Testis (tissue), 3 donors: Measurements from ENCODE around the gene CTDP1. TPM values are rescaled to one million over a fixed set of nuclear protein-coding genes. Genes with fewer than 3 reads are reported as not detected.

Source experiments
- DNase-seq: peaks from one replicate; pipeline ENCODE4 v3.0.0-alpha.2; 2019
- H3K27ac ChIP-seq, 2 donors: fragments of 200-600 bp; sonication (generic); one replicate each; pipeline ENCODE4 v1.5.1; 2019
- H3K27me3 ChIP-seq: fragments of 200-600 bp; sonication (generic); one replicate; pipeline ENCODE4 v1.5.1; 2019
- H3K36me3 ChIP-seq: fragments of 200-600 bp; sonication (generic); one replicate; pipeline ENCODE4 v1.5.1; 2017; ENCODE audit warnings: low read depth; ENCODE audit errors: missing control alignments
- H3K4me1 ChIP-seq: fragments of 200-600 bp; sonication (generic); one replicate; pipeline ENCODE4 v1.5.1; 2019
- H3K4me3 ChIP-seq, 2 donors: fragments of 200-600 bp; sonication (generic); one replicate each; pipeline ENCODE4 v1.5.1; 2017 to 2019
- H3K9me3 ChIP-seq: fragments of 200-600 bp; sonication (generic); one replicate; pipeline ENCODE4 v1.5.1; 2017
- CTCF ChIP-seq, 3 experiments: fragments of 450-650 bp in 2 of 3; fragments of 200-600 bp in 1 of 3; sonication (generic) in 1 of 3; IDR thresholded peaks; one replicate each; pipeline ENCODE4 v1.5.1; 2016 to 2019; ENCODE audit warnings: antibody characterized with exemption in 3 of 3, mild to moderate bottlenecking in 2 of 3, moderate library complexity in 1 of 3
- POLR2A ChIP-seq: fragments of 450-650 bp; IDR thresholded peaks from one replicate; pipeline ENCODE4 v1.6.1; 2017; ENCODE audit warnings: antibody characterized with exemption, mild to moderate bottlenecking, moderate library complexity
- WGBS, 2 donors: methylation state at CpG; one replicate each; pipeline ENCODE4 v1.1.5; 2018; 5-methylcytosine and 5-hydroxymethylcytosine counted together
- intact Hi-C: fragments of 100-400 bp; cut with DNase I; formaldehyde crosslinking; loops from one replicate; pipeline ENCODE4 v1.15.1; 2023; ENCODE audit warnings: low total_unique reads
- polyA plus RNA-seq: library from polyadenylated mRNA; stranded (reverse); fragments of 350-450 nt; fragmentation: Illumina TruSeq; extraction: RNeasy Lipid Tissue Mini Kit (QIAGEN cat#74804); gene quantifications from one replicate; pipeline ENCODE4 v1.2.3, GENCODE V29; 2014; ENCODE audit warnings: low read depth, low replicate concordance; ENCODE audit not compliant: insufficient read depth
- total RNA-seq, 2 donors: library from RNA; depleted of rRNA; stranded (reverse); fragments of >200 nt; gene quantifications; one replicate each; pipeline ENCODE4 v1.2.3, GENCODE V29; 2016

The CTDP1 gene
- total and polyA plus RNA-seq, 3 donors from 2014 or later = 41.0 to 51.0 (median 47.2) TPM

DNA sequence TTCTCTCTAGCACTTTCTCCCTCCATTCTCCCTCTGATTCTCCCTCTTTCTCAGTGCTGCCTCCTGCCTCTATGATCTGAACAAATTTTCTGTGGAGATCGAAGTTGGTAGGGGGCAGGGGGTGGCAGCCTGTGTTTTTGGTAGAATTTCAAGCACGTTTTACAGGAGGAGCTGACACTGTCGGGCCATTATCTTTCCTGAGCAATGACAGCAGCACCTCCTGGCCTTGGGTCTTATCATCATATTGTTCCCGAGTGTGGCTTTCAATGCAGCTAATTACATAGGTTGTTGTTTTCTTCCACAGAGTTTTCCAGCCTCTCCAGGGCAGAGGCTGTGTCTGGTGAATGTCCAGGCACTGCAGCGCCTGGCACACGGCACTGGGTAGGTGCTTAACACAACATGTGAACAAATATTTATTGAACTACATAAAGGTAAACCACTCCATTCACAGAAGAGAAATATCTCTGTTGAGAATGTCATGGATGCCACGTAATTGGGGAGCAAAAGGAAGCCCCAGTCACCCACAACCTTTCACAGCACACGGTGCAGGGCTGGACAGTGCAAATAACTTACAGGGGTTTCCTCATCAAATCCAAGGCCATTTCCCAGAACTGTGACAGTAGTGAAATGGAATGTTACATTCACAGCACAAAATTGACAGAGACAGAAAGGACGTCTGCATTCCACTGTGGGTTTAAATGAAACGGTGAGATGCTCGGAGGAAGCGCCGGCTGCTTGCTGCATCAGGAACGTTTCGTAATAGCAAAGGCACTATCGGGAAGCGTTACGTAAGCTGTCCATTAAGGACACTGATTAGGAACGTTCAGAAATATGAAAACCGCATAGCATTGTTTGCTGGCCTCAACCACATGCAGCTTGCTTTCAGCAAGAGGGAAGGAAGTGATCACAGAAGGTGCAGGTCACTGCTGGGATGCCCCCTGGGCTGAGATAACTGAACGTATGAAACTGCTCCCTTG is 111.7 kb downstream of the CTDP1 start:
- WGBS, 2 donors = 31 to 45% methylated on average over 21 of the region's 21 CpGs
- DNase-seq = peak; percentile 36

GRCh38 chr18:79792096-79792987 is 112.7 kb downstream of the CTDP1 start:
- Histone ChIP-seq H3K36me3 (no peaks in the 10 kb centered on the region), H3K27ac (no peak overlapping the region), H3K4me3 (no peak overlapping the region), H3K27me3 (no peaks in the 10 kb centered on the region), H3K4me1 (peaks cover 8% of the 10 kb centered on the region), H3K9me3 (no peaks in the 10 kb centered on the region)
- DNase-seq = no peak
- intact Hi-C loops = no loop called here
- WGBS, 2 donors = 80 to 81% methylated on average over 44 to 46 of the region's 46 CpGs
- TF ChIP-seq POLR2A (no peak), CTCF (IDR thresholded peaks at IDR 0.05) (no peak)

More for the DNA sequence above, 111.7 kb downstream of the CTDP1 start:
- no peak overlapping the region for H3K4me3 ChIP-seq
- H3K9me3 ChIP-seq = no peaks in the 10 kb centered on the region
- peaks cover 8% of the 10 kb centered on the region for H3K4me1 ChIP-seq
- H3K27me3 ChIP-seq = no peaks in the 10 kb centered on the region
- TF ChIP-seq POLR2A = no peak
- no peak overlapping the region for H3K27ac ChIP-seq
- no peaks in the 10 kb centered on the region for H3K36me3 ChIP-seq
- intact Hi-C loops = no loop called here

GRCh38 chr18:79792988-79793355 is 113.4 kb downstream of the CTDP1 start:
- Histone ChIP-seq H3K9me3 (no peaks in the 10 kb centered on the region), H3K36me3 (no peaks in the 10 kb centered on the region), H3K27ac (no peak overlapping the region), H3K4me3 (no peak overlapping the region), H3K27me3 (no peaks in the 10 kb centered on the region), H3K4me1 (peaks cover 8% of the 10 kb centered on the region)
- TF ChIP-seq CTCF (IDR thresholded peaks at IDR 0.05) = no peak
- TF ChIP-seq POLR2A = no peak
- intact Hi-C loops = no loop called here
- no peak for DNase-seq
- 47 to 61% methylated on average over 4 of the region's 4 CpGs for WGBS, 2 donors

GRCh38 chr18:79794846-79795245 is 115.2 kb downstream of the CTDP1 start:
- Histone ChIP-seq H3K9me3 (no peaks in the 10 kb centered on the region), H3K36me3 (no peaks in the 10 kb centered on the region), H3K27me3 (no peaks in the 10 kb centered on the region), H3K4me1 (peaks cover 11% of the 10 kb centered on the region), H3K4me3 (no peak overlapping the region), H3K27ac (no peak overlapping the region)
- intact Hi-C loops = no loop called here
- DNase-seq = no peak
- WGBS, 2 donors = 91 to 93% methylated on average over 17 of the region's 17 CpGs
- TF ChIP-seq POLR2A = no peak
- no peak for TF ChIP-seq CTCF (IDR thresholded peaks at IDR 0.05)

GRCh38 chr18:79795446-79795845 is 115.8 kb downstream of the CTDP1 start:
- intact Hi-C loops = no loop called here
- Histone ChIP-seq H3K4me3 (no peak overlapping the region), H3K27me3 (no peaks in the 10 kb centered on the region), H3K27ac (no peak overlapping the region), H3K4me1 (peaks cover 11% of the 10 kb centered on the region), H3K36me3 (no peaks in the 10 kb centered on the region), H3K9me3 (no peaks in the 10 kb centered on the region)
- 83 to 89% methylated on average over 19 of the region's 19 CpGs for WGBS, 2 donors
- no peak for TF ChIP-seq POLR2A
- no peak for DNase-seq
